SK-N-SH treated with all-trans-retinoic acid at 6 μM for 48 hours (cell line): ENCODE measurements around the gene ELK4.

Source experiments
- ATAC-seq: fragments of 200-7000 bp; cut with Tn5 transposase; 3 replicates; pipeline ENCODE4 v1.9.1; 2020; ENCODE audit warnings: mild to moderate bottlenecking, moderate library complexity
- ARNTL ChIP-seq: fragments of 450-650 bp; formaldehyde crosslinking; IDR thresholded peaks from 2 replicates; pipeline ENCODE4 v1.5.0; 2020; ENCODE audit warnings: low read depth, mild to moderate bottlenecking, moderate library complexity, borderline replicate concordance
- BACH2 ChIP-seq: fragments of 250-450 bp; sonication (Bioruptor Pico); IDR thresholded peaks from 2 replicates; pipeline ENCODE4 v1.9.0; 2021; ENCODE audit warnings: mild to moderate bottlenecking, borderline replicate concordance
- CREB5 ChIP-seq: fragments of 250-450 bp; sonication (Bioruptor Pico); IDR thresholded peaks from 2 replicates; pipeline ENCODE4 v1.5.1; 2020; ENCODE audit warnings: low read depth, mild to moderate bottlenecking, moderate library complexity
- CSDC2 ChIP-seq: fragments of 250-450 bp; sonication (Bioruptor Pico); IDR thresholded peaks from 2 replicates; pipeline ENCODE4 v1.5.0; 2020; ENCODE audit warnings: mild to moderate bottlenecking, moderate library complexity
- CSRNP3 ChIP-seq: fragments of 250-450 bp; sonication (Bioruptor Pico); IDR thresholded peaks from 2 replicates; pipeline ENCODE4 v1.5.1; 2021; ENCODE audit warnings: mild to moderate bottlenecking, moderate library complexity
- ESRRG ChIP-seq: fragments of 250-450 bp; sonication (Bioruptor Pico); IDR thresholded peaks from 2 replicates; pipeline ENCODE4 v1.6.1; 2021; ENCODE audit warnings: mild to moderate bottlenecking
- GLIS3 ChIP-seq: fragments of 250-450 bp; sonication (Bioruptor Pico); IDR thresholded peaks from 2 replicates; pipeline ENCODE4 v1.5.0; 2020; ENCODE audit warnings: mild to moderate bottlenecking, moderate library complexity
- ISL1 ChIP-seq: fragments of 250-450 bp; sonication (Bioruptor Pico); IDR thresholded peaks from 2 replicates; pipeline ENCODE4 v2.1.2; 2022; ENCODE audit warnings: mild to moderate bottlenecking, moderate library complexity
- POU6F1 ChIP-seq: fragments of 250-450 bp; sonication (Bioruptor Pico); IDR thresholded peaks from 2 replicates; pipeline ENCODE4 v1.8.0; 2021; ENCODE audit warnings: low read depth, mild to moderate bottlenecking, moderate library complexity, borderline replicate concordance
- PPARA ChIP-seq: fragments of 250-450 bp; sonication (Bioruptor Pico); IDR thresholded peaks from 2 replicates; pipeline ENCODE4 v1.5.0; 2020; ENCODE audit warnings: mild to moderate bottlenecking, borderline replicate concordance
- RARB ChIP-seq: fragments of 250-450 bp; sonication (Bioruptor Pico); IDR thresholded peaks from 2 replicates; pipeline ENCODE4 v1.8.0; 2021; ENCODE audit warnings: mild to moderate bottlenecking, moderate library complexity
- SNAI2 ChIP-seq: fragments of 250-450 bp; sonication (Bioruptor Pico); IDR thresholded peaks from 2 replicates; pipeline ENCODE4 v1.5.0; 2020; ENCODE audit warnings: mild to moderate bottlenecking, moderate library complexity
- TCF4 ChIP-seq: fragments of 250-450 bp; sonication (Bioruptor Pico); IDR thresholded peaks from 2 replicates; pipeline ENCODE4 v1.8.0; 2021; ENCODE audit warnings: mild to moderate bottlenecking, moderate library complexity, borderline replicate concordance
- TOX ChIP-seq: fragments of 250-450 bp; sonication (Bioruptor Pico); IDR thresholded peaks from 2 replicates; pipeline ENCODE4 v1.8.0; 2021; ENCODE audit warnings: mild to moderate bottlenecking, moderate library complexity, borderline replicate concordance
- TSHZ2 ChIP-seq: fragments of 250-450 bp; sonication (Bioruptor Pico); IDR thresholded peaks from 2 replicates; pipeline ENCODE4 v1.5.0; 2020; ENCODE audit warnings: mild to moderate bottlenecking, moderate library complexity
- ZFP3 ChIP-seq: fragments of 250-450 bp; sonication (Bioruptor Pico); IDR thresholded peaks from 2 replicates; pipeline ENCODE4 v1.5.0; 2020; ENCODE audit warnings: mild to moderate bottlenecking, moderate library complexity
- ZFP30 ChIP-seq: fragments of 450-650 bp; formaldehyde crosslinking; IDR thresholded peaks from 2 replicates; pipeline ENCODE4 v1.5.0; 2022; ENCODE audit warnings: mild to moderate bottlenecking, moderate library complexity
- ZNF565 ChIP-seq: fragments of 450-650 bp; formaldehyde crosslinking; conservative IDR thresholded peaks from 2 replicates; pipeline ENCODE4 v1.5.0; 2020; ENCODE audit warnings: low read depth, mild to moderate bottlenecking, moderate library complexity
- ZNF8 ChIP-seq: fragments of 450-650 bp; formaldehyde crosslinking; IDR thresholded peaks from 2 replicates; pipeline ENCODE4 v1.5.0; 2020; ENCODE audit warnings: mild to moderate bottlenecking, moderate library complexity
- TF ChIP-seq, protein P1 (sequence below): fragments of 250-450 bp; sonication (Bioruptor Pico); IDR thresholded peaks from 2 replicates; pipeline ENCODE4 v1.8.0; 2020; ENCODE audit warnings: mild to moderate bottlenecking, moderate library complexity, borderline replicate concordance

ELK4 gene

DNA sequence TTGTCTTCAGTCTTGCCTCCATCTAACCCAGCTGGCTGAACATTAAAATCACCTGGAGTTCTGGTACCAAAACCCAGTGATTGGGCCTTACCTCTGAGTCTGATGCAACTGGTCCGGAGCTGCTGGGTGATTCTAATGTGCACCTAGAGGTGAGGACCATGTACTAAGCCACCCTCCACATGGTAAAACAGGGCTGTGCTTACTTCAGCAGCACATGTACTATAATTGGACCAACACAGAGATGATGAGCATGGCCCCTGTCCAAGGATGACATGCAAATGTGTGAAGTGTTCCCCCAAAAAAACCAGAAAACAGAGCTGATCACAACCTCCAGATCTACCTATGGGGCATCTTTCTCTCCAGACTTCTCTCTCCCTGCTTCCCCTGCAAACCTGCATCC lies 37.0 kb downstream of the ELK4 start:
- no peak for ATAC-seq
- TF ChIP-seq SNAI2 (CRISPR knock-in tag) (no peak), POU6F1 (CRISPR knock-in tag) (no peak), ESRRG (CRISPR knock-in tag) (no peak), CSDC2 (CRISPR knock-in tag) (no peak), CSRNP3 (no peak), RARB (no peak), ZNF565 (CRISPR knock-in tag) (no peak), TCF4 (CRISPR knock-in tag) (no peak), ISL1 (CRISPR knock-in tag) (no peak)
- TF ChIP-seq, protein P1, sequence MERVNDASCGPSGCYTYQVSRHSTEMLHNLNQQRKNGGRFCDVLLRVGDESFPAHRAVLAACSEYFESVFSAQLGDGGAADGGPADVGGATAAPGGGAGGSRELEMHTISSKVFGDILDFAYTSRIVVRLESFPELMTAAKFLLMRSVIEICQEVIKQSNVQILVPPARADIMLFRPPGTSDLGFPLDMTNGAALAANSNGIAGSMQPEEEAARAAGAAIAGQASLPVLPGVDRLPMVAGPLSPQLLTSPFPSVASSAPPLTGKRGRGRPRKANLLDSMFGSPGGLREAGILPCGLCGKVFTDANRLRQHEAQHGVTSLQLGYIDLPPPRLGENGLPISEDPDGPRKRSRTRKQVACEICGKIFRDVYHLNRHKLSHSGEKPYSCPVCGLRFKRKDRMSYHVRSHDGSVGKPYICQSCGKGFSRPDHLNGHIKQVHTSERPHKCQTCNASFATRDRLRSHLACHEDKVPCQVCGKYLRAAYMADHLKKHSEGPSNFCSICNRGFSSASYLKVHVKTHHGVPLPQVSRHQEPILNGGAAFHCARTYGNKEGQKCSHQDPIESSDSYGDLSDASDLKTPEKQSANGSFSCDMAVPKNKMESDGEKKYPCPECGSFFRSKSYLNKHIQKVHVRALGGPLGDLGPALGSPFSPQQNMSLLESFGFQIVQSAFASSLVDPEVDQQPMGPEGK (CRISPR knock-in tag) = no peak

DNA sequence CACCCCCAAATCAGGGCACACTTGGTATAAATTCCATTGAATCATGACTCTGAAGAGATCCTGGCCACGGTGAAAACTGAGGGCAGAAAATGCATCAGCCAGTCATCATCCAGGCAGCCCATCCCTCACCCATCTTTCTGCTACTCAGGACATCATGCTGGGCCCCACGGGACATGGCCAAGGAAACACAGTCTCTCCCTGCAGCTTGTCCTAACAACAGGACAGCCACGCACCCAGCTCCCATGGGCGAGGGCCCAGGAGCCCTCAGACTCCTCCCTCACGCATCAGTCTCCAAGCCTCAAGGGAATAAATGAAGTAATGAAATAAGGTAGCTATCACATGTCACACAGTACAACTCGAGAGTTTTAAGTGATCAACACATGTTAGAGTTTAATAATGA lies 37.8 kb downstream of the ELK4 start:
- ATAC-seq = no peak
- TF ChIP-seq ESRRG (CRISPR knock-in tag) (no peak), ZNF8 (CRISPR knock-in tag) (no peak), ZFP3 (CRISPR knock-in tag) (no peak), SNAI2 (CRISPR knock-in tag) (no peak), POU6F1 (CRISPR knock-in tag) (no peak), GLIS3 (no peak), RARB (no peak), ISL1 (CRISPR knock-in tag) (no peak), BACH2 (CRISPR knock-in tag) (no peak), TSHZ2 (CRISPR knock-in tag) (no peak), CREB5 (no peak), TCF4 (CRISPR knock-in tag) (no peak), CSRNP3 (no peak)
- TF ChIP-seq, all 23 proteins: peak for 0

DNA sequence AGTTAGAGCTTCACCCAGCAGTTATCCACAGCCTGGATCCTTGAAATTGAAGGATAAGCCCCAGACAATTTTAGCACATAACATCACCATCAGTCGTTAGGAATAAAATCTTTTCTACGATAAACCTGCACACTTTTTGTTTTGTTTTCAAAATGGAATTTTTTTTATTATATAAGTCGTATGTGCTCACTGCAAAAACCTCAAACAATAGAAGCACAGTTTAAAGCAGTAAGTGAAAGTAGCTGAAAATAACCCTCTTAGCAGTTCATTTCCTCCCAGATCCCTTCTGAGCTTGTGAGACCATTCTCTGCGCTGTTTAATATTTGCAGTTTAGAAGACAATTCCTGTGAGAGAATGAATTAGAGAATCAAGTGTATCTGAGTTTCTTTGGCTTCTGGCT lies 38.3 kb downstream of the ELK4 start:
- no peak for ATAC-seq
- TF ChIP-seq, protein P1 (CRISPR knock-in tag) = no peak
- TF ChIP-seq ARNTL (CRISPR knock-in tag) = no peak
- no peak for TF ChIP-seq ZNF8 (CRISPR knock-in tag)
- no peak for TF ChIP-seq ZFP30
- TF ChIP-seq PPARA (CRISPR knock-in tag) = no peak
- no peak for TF ChIP-seq TOX (CRISPR knock-in tag)
- no peak for TF ChIP-seq RARB
- no peak for TF ChIP-seq TSHZ2 (CRISPR knock-in tag)
